ENCODE data around the gene KCND3. TPM values are rescaled to one million over a fixed set of nuclear protein-coding genes. Genes with fewer than 3 reads are reported as not detected.

The KCND3 gene
- total RNA-seq, 4 donors from 2014 or later: 2.4 to 6.0 (median 3.9) TPM

DNA sequence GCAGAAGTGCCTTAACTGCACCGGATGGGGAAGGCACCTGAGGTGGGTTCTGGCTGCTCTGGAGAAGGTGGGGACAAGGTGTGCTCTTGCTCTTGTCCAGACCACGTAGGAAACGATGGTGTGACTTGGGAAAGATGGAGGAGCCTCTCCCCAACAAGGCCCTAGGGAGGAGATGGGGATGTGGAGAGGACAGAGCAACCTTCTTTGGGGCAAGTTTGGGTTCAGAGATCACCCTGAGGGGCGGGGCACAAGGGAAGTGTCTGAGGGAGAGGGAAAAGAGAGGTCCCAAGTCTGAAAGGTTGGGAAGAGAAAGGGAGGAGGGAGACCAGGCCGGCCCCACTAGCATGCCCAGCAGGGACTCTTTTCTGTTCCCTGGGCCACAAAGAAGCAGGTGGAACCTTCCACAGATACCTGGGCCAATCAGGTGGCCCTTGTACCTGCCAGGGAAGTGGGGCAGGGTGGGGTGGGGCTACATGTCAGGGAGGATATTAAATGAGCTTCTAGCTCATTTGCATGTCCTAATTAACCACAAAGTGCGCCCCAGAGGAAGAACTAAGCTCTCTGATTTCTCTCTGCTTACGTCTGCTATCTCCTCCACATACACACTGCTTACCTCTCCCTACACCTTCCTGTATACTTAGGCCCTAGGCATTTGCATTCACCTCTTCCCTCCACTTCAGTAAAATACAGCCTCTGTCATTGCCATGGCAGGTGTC lies 266.2 kb downstream of the KCND3 start:
- H3K27ac ChIP-seq: peak overlapping the region; percentile 3 to 17 (median 7)
- H3K9me3 ChIP-seq: no peaks in the 10 kb centered on the region
- intact Hi-C loops (cut with DNase I): no loop called here
- H3K4me1 ChIP-seq: peaks cover 18 to 71% (median 32%) of the 10 kb centered on the region in 3 donors
- no peak for DNase-seq
- H3K36me3 ChIP-seq: peaks cover 0 to 16% (median 6%) of the 10 kb centered on the region in 3 donors
- no peaks in the 10 kb centered on the region for H3K27me3 ChIP-seq
- WGBS, 2 donors: 69 to 71% methylated on average over 7 of the region's 7 CpGs
- H3K4me3 ChIP-seq: no peak overlapping the region
- TF ChIP-seq, protein P1, sequence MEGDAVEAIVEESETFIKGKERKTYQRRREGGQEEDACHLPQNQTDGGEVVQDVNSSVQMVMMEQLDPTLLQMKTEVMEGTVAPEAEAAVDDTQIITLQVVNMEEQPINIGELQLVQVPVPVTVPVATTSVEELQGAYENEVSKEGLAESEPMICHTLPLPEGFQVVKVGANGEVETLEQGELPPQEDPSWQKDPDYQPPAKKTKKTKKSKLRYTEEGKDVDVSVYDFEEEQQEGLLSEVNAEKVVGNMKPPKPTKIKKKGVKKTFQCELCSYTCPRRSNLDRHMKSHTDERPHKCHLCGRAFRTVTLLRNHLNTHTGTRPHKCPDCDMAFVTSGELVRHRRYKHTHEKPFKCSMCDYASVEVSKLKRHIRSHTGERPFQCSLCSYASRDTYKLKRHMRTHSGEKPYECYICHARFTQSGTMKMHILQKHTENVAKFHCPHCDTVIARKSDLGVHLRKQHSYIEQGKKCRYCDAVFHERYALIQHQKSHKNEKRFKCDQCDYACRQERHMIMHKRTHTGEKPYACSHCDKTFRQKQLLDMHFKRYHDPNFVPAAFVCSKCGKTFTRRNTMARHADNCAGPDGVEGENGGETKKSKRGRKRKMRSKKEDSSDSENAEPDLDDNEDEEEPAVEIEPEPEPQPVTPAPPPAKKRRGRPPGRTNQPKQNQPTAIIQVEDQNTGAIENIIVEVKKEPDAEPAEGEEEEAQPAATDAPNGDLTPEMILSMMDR (IDR thresholded peaks at IDR 0.05): no peak
- no peak for TF ChIP-seq POLR2A (IDR thresholded peaks at IDR 0.05)

DNA sequence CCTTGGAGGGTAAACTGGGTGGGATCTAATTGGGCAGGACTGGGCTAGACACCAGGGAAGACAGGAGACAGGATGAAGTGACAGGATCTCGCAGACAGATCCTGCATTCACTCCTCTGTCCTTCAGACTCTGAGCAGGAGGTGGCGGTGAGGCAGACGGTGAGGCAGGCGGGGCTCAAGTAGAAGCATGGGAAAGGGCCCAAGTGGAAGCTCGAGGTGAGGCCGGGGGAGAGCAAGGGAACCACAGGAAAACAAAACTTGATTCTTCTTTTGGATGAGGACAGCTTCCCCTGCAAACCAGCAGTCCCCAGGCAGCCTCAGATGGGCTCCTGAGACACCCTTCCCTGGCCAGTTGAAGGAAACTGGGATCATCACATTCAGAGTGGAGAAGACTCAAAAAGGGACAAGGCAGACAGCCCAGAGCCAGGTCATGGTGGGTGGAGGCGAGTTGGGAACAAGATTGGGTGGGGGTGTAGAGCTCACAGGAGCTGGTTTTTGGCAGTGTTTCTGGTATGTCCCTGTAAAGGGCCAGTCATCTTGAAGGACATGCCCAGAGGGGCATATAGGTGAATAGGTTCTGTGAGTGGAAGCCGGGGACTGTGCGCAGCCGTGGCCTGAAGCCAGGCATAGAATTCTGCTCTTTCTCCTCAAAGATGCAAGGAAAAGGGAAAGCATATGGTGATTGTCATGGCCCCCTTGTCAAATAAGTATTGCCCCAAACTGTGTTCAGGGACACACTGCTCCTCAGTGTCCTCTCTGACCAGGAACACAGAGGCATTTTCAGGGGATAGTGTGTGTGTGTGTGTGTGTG lies 268.3 kb downstream of the KCND3 start:
- intact Hi-C loops (cut with DNase I): no loop called here
- Histone ChIP-seq H3K27ac (peak overlapping the region; percentile 18 to 57 (median 36)), H3K4me1 (peaks cover 18 to 71% (median 32%) of the 10 kb centered on the region in 3 donors), H3K9me3 (no peaks in the 10 kb centered on the region), H3K4me3 (no peak overlapping the region), H3K27me3 (no peaks in the 10 kb centered on the region), H3K36me3 (peaks cover 0 to 8% (median 0%) of the 10 kb centered on the region in 3 donors)
- TF ChIP-seq, protein P1 (IDR thresholded peaks at IDR 0.05): peak in 1 of 6 experiments; percentile 4
- no peak for TF ChIP-seq POLR2A (IDR thresholded peaks at IDR 0.05)
- no peak for DNase-seq
- WGBS, 2 donors: 41 to 42% methylated on average over 10 of the region's 10 CpGs

Small RNA genes lying within 50 kb of the gene (small RNA-seq; reads per million reads assigned to genes)
- gene INKA2: 0.36 to 1.1 (median 0.50) reads per million in 4 donors

Other genes starting within 250 kb of the KCND3 start
- gene DDX20, start 233.8 kb downstream of the KCND3 start, total RNA-seq: 10 to 100 TPM in 3 of 4 donors, 1 to 10 TPM in 1; 7.2 to 23.8 (median 11.5) TPM